8988T (cell line): ENCODE data around the gene SAMD4A.

ENCODE experiments used
- DNase-seq: peaks from one replicate; pipeline ENCODE4 v3.0.0; 2011

Gene SAMD4A

DNA sequence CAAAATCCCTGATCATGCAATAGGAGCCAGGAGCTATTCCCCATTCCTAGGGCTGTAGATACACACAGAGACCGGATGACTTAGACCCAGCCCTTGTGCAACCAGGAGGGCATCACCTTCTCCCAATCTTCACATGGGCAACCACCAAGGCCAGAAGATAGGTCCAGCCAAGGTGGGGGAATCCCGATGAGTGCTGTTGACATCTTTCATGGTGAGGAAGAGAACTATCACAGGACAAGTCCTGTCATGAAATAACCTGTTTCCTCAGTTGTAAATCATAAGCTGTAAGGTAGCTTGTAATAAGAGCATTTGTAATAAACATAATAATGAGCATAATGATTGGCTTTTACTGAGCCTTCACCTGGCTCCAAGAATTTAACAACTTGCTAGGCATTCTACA, 246.2 kb downstream of the SAMD4A start:
- no peak for DNase-seq

DNA sequence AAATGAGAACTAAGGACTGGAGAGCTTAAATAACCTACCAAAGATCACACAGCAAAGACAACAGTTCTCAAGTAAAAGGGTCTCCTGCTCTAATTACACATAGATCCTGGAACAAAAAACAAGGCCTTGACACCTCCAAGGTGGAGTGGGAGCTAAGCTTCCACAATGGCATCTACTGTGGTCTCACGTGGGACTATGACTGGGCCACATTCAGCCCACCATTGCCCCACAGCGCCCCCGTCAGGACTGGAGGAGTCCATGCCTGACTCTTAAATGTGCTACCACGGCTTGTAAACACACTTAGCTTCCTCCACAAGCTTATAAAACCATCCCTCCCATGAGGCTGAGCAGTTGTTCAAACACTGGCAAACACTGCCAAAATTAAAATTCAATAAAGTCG, 247.1 kb downstream of the SAMD4A start:
- no peak for DNase-seq

DNA sequence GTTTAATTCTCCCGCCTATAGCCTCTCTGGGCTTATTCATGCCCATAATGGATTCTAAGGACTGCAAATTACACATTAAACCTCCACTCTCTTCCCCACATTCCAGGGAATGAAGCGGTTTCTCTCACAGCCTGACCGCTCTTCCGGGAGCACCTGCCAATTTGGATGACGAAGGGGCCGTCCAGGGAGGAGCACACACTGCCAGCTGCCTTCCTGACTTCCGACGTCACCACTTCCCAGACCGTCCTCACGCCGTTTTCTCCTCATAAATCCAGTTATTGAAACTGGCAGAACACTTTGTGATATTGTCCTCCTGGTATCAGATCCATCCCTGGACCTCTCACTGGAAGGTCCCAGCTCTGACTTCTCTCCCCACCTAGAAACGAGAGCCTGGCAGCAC, 248.1 kb downstream of the SAMD4A start:
- no peak for DNase-seq

DNA sequence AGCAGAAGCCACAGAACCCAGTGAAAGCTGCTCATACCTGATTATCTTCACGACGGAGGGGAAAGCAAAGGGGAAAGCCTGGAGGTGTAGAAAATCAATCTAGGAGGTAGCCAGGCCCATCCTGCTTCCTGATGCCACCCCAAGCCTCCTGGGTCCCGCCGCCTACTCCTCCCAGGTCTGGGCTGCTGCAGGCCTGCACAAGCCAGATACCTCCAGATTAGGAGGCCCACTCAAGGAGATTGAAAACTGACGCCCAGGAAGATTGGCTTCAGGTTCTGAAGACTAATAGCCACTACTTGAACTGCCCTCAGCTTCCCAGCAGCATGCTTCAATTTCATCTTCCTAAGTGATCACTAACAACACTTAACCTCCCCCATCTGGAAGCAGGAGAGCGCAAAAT, 248.6 kb downstream of the SAMD4A start:
- DNase-seq: no peak

DNA sequence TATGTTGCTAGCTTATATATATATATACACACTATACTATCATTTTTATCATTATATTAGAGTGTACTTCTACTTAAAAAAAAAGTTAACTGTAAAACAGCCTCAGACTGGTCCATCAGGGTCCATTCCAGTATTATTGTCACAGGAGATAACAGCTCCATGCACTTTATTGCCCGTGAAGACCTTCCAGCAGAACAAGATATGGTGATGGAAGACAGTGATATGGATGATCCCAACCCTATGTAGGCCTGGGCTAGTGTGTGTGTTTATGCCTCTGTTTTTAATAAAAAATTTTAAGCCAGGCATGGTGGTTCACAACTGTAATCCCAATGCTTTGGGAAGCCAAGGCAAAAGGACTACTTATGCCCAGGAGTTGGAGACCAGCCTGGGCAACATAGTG, 249.5 kb downstream of the SAMD4A start:
- DNase-seq: no peak

DNA sequence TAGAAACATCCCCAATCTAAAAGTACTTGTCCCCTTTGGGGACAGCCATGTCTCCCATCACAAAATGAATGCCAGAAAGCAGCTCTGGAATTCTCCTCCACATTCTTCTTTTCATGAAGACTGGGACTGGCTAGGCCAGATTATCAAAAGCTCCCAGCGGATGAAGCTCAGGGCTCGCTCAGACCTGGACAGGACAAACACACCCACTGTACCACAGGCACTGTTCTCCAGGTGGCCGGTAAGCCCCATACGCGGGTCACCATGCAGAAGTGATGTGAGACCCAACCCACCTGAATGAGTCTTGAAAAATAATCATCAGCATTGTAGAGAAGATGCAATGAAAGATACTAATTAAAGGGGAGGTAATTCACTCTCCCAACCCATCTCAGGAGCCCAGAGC, 250.6 kb downstream of the SAMD4A start:
- DNase-seq: no peak

DNA sequence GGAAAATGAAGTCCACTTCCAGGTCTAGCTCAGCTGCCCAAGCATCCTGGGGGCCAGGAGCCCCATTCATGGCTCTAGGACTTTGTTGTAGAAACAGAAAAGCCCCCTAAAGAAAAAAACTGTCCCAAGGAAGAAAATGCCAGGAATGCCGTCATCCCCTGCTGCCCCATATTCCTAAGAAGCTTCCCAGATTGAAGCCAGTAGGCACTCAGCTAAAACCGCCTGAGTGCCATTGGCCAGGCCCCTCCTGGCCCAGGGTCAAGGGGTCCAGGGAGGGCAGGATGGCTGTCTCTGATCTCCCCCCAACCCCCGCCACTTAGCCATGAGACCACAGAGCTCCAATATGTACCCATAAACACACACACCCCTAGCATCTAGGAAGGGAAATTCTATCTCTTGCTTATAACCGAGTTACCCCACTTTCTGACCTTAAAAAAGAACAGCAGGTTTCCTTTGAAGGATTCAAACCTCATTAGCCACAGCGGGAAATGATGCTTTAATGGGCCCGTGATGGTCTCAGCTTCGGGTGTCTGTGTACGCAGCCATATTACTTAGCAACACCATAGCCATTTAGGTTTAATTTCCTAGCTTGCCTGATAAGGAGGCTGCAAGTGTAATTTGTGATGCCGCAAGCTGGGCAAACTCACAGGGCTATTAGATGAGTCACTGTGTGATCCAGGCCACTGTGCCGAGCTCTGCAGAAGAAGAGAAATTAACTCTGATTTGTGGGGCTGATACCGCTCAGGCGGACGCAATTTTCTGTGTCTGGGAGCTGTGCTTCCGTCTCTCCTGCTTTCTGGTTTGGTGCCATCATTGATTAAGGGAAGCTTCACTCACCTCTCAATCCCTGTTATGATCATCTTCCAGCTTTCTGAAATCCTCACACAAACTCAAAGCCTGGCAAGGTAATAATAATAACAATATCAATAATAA, 251.5 kb downstream of the SAMD4A start:
- DNase-seq: no peak

DNA sequence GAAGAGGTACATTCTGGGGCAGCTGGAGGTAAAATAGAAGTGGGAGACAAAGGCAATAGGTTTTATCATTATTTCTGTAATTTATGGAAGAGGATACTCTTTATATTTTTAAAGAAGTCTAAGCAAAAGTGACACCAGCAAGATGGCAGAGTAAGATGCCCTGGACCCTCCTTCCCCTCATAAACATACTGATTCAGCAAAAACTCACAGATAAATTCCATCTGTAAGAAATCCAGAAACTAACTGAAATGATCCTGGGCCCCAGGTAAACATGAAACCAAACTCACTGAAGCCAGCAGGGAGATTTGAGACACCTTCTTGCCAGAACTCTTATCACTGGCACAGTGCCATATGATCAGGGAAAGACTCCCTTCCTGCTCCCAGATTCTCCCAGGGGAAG, 255.8 kb downstream of the SAMD4A start:
- no peak for DNase-seq

DNA sequence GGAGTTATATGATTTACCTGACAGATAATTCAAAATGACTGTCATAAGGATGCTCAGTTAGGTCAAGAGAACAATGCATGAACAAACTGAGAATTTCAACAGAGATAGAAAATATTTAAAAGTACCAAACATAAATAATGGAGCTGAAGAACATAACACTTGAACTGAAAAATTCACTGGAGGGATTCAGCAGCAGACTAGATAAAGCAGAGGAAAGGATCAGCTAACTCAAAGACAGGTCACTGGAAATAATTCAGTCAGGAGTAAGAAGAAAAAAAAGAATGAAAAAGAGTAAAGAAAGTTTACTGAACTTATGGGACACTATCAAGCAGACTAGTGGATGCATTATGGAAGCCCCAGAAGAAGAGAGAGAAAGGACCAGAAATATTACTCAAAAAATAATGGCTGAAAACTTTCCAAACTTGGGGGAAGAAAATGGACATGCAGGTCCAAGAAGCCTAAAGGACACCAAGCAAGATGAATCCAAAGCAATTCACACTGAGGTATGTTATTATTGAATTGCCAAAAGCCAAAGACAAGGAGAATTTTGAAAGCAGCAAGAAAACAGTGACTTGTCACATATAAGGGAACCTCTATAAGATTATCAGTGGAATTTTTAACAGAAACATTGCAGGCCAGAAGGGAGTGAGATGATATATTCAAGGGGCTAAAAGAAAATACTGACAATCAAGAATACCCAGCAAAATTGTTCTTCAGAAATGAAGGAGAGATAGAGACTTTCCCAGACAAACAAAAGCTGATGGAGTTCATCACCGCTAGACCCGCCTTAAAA, 257.0 kb downstream of the SAMD4A start:
- DNase-seq: no peak

DNA sequence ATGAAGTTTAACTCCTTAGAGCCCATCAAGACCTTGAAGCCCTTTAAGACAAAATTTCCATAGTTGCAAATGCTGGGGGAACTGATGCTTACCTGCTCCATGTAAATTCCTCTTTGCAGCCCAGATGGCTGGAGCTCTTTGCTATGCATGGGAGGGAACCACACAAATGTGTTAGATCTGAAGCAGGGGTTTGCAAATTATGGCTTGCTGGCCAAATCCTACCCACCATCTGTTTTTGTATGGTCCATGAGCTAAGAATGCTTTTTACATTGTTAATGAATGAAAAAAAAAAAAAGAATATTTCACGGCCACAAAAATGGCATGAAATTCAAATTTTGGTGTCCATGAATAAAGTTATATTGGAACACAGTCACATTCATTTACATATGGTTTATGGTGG, 261.1 kb downstream of the SAMD4A start:
- DNase-seq: no peak

DNA sequence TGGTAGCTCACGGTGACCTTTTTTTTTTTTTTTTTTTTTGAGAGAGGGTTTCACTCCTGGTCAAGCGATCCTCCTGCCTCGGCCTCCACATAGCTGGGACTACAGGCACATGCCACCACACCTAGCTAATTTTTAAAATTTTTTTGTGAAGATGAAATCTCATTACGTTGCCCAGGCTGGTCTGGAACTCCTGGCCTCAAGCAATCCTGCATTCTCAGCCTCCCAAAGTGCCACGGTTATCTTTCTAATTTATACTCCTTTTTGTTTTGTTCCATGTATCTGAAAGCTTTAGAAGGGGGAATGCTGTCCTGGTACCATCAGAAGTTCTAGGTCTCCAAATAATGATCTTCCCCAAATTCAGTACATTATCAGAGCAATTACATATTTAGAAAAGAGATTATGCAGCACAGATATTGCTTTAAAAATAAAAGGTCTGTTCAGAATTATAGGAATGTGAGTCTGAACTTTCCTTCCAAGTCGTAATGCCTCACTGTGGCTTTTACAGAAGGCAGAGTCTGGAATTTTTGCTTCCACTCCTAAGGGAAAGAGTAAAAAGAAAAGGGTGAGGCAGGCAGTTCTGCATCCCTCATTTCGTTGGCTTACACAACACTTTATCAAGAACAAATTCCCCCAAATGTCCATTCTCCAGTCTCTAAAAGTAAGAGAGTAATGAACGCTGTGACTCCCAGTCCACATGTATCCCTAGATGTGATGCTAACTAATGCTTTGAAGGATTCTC, 262.7 kb downstream of the SAMD4A start:
- no peak for DNase-seq

DNA sequence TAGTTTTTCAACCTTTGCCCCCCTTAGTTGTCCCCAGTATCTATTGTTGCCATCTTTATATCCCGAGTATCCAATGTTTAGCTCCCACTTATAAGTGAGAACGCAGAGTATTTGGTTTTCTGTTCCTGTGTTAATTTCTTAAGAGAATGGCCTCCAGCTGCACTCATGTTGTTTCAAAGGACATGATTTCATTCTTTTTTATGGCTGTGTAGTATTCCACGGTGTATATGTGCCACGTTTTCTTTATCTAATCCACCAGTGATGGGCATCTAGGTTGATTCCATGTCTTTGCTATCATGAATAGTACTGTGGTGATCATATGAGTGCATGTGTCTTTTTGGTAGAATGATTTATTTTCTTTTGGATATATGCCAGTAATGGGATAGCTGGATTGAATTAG, 263.7 kb downstream of the SAMD4A start:
- no peak for DNase-seq

DNA sequence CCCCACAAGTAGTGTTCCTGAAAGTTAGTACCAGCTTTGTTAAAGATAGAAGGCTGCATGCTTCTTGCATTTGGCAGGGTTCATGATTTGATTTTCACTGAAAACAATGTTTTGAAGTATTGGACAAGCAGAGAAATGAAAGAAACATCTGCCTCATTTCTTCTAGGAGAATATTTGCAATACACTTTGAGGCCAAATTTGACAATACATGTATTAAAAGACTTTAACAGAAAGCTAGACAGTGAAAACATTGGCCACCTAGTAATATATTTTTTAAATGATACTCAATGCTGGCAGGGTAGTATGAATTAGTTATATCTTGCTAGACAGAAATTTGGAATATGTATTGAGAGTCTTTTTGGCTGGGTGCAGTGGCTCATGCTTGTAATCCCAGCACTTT, 267.2 kb downstream of the SAMD4A start:
- no peak for DNase-seq

DNA sequence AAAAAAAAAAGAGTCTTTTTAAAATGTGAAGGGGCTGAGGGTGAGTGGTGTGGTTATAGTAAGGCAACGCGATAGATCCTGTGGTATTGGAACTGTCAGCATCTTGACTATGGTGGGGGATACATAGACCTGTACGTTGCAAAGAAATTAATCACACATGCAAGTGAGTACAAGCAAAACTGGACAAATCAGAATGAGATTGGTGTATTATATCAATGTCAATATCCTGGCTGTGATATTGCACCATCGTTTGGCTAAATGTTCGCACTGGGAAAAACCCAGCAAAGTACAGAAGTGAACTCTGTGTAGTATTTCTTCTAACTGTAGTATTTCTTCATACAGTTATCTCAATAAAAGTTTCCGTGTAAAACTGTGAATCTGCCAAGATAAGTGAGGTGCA, 267.8 kb downstream of the SAMD4A start:
- DNase-seq: no peak

DNA sequence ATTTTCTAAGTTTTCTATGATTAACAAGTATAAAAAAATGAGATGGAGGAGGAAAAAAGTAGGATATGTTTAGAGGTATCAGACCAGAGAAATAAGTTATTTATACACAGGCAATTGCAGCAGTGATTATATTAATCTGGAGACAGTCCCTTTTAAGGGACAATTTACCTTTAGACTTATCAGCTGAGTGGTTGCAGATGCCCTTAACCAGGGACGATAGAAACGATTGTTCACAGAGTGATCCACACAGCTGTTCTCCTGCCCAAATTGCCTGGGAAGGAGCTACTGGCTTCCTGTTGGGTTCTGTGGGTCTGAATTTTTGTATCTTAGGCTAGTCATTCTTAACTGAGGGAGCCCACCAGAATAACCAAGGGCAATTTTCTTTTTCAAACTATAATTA, 269.3 kb downstream of the SAMD4A start:
- DNase-seq: no peak

DNA sequence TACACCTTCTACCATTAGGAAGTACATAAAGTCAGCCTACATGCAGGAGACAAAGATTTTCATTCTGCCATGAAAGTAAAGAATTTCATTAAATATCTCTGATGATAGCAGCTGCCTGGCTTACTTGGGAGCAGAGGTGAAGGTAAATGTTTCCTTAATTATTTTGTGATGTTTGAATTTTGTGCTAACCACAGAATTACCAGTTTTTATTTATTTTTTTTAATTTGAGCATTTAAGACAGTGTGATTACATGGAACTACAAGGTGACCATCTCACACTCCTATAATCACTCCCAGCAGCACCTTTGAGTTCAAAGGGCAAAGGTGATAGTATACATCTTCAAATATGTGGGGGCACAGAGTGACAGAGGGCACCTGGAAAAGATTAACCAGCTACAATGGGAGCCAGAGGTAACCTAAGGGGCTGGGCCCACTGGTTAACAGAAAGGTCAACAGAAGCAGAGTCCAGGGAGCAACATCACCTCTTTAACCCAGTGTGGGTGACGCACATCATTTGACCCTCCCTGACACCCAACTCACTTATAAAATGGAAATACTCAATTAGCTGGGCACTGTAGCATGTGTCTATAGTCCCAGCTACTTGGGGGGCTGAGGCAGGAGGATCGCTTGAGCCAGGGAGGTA, 270.7 kb downstream of the SAMD4A start:
- DNase-seq: no peak

DNA sequence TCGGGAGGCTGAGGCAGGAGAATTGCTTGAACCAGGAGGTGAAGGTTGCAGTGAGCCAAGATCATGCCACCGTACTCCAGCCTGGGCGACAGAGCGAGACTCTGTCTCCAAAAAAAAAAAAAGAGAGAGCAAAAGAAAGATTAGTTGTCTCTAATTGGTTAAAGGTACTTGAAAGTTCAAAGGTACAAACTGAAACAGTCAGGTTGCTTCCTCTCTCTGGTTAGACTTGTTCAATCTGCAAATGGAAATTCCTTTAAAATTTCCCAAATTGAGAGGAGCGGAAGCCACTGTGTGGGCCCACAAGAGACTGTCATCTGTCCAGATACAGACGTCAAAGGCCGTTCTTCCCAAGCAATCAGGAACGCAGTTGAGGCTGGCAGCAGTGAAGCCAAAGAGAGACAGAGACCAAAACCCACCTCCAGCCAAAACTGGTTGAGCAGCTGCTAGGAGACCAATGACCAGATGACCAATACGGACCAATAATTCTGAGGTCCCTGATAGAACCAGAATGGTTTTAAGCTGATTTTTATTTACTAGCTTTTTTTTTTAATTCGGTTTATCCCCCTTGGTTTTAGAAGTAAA, 272.1 kb downstream of the SAMD4A start:
- no peak for DNase-seq

DNA sequence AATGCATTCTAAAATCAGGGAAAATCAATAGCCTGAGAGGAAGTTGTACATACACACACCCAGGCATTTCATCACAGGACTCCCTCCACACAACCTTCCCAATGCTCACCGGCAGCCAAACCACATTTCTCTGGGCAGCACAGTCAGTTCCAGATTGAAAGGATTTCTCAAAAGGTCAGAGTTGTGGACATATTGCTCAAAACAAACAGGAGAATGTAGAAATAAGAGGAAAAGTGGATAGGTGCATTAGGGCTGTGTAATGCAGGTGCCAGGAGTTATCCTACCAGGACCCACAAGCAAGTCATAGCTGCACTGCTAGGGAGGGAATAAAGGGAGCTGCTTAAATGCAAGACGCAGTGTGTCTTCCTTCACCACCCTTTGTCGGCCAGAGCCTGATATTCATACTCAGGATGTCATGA, 272.8 kb downstream of the SAMD4A start:
- DNase-seq: no peak

DNA sequence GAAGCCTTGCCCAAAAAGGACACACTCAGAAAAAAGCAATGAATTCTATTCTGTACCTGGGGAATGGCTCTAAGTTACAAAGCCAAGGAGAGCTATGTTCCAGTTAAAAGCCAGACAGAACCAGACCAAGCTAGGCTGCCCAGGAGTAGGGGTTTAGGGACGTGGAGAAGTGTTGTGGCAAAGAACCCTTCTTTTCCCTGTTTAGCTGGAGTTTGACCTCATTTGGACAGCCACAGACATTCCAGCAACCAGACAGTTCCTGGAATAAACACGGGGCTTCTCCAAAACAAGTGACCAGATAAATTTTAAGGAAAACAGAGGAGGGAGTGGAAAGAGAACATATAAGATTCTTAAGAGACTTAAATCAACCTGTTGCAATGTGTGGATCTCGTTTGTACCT, 273.4 kb downstream of the SAMD4A start:
- no peak for DNase-seq

DNA sequence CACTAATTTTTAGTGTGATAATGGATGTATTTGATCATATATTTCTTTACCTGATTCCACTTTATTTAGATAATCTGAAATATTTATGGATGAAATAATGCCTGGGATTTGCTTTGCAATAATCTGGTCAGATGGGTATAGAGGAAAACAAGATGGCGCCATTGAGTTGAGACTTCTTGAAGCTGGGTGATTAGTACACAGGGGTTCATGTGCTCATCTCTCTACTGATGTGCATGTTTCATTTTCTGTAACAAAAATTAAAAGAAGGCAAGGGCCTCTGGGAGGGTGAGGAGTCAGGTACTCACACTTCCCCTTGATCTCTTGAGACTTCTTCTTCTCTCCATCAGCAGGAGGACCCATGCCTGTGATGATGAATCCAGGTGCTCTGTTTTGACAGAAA, 273.9 kb downstream of the SAMD4A start:
- no peak for DNase-seq
